GM19324 (cell line): Measurements from ENCODE around the gene ADTRP.

Experiments
- ATAC-seq: cut with Tn5 transposase; IDR thresholded peaks from one replicate; pipeline ENCODE4 v1.9.1; 2021; ENCODE audit warnings: mild to moderate bottlenecking, moderate library complexity; ENCODE audit not compliant: unreplicated experiment, low FRiP score

ADTRP gene

DNA sequence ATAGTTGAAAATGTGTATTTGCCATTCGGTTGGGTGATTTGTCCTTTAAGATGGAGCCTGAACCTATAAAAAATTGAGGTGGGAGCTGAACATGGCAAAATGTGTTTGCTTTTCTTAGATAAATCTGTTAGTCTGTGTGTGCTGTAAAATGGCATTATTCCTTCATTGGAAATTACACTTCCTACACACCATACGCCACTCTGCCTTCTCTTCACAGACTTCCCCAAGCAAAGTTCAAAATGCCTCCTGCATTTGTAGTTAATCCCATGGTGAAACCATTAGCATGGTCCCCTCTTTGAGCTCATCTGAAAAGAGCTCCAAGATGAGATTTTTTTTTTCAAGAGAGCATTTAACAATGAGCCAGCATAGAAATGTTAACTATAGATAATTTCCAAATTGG, 567 bp downstream of the ADTRP start:
- no peak for ATAC-seq

GRCh38 chr6:11775791-11776409, 2.7 kb downstream of the ADTRP start:
- ATAC-seq: no peak

- ATAC-seq: no peak
These were observed 4.2 kb downstream of the ADTRP start for GRCh38 chr6:11774426-11774825.

DNA sequence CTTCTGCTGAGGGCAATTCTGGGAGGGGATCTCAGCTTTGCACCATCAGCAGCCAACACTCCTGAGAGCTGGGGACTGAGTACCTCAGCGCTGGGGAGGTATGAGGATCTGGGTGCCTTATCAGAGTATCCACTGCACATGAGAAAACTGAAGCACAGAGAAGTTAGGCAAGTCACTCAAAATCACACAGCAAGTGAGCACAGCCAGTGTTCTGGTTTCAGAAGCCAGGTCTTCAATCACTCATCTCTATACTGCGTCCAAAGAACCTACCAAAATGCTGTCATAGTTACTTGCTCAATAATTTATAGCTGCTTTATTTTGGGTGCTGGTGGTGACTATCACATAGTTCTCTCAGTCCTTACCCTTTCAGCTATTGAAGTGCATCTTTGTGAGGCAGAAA, 5.0 kb downstream of the ADTRP start:
- ATAC-seq: no peak

GRCh38 chr6:11773013-11773412, 5.6 kb downstream of the ADTRP start:
- no peak for ATAC-seq

DNA sequence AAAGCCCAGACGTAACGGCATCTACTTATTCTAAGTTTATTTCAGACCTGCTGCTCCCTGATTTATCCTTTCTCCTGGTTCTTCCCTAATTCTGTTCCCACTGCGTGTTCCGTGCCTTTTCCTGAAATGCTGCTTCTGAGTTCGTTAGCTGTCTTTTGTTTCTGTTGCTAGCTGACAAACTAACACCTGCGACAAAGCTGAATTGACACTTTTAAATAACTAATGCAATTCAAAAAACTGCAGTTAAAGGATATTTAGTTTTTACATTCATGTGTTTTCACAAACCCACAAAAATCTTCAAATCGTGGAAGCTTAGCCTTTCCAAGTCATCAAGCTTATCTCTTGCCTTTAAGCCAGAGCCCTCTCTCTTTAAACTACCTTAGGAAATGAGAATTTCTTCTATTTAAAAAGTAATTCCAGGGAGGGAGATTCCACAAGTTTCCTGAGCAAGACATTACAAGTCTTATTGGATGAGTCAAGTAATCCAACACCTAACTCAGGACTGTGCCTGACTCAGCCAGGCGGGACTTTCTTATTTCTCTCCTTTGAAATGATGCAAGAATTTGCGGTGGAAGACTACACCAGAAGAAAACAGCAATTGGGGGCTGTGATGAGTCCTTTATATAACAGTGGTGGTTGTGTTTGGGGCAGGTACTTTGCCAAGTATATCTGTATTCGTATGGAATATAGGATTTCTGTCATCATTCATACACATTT, 6.3 kb downstream of the ADTRP start:
- no peak for ATAC-seq

DNA sequence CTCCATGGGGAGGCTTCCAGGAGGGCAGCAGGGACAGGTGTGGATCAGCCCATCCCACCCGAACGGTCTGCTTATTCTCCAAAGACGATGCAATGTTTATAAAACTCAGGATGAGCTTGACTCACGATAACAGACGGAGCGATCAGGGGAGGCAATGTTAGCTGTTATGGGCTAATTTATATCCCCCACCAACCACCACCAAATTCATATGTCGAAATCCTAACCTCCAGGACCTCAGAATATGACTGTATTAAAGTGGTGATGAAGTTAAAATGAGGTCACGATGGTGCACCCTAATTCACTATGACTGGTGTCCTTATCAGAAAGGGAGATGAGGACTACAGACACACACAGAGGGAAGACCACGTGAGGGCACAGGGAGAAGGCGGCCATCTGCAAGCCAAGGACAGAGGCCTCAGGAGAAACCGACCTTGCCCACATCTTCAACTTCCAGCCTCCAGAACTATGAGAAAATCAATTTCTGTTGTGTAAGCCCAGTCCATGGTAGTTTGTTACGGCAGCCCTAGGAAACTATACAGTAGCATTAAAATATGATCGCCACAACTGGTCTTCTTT, 7.0 kb downstream of the ADTRP start:
- ATAC-seq: no peak

DNA sequence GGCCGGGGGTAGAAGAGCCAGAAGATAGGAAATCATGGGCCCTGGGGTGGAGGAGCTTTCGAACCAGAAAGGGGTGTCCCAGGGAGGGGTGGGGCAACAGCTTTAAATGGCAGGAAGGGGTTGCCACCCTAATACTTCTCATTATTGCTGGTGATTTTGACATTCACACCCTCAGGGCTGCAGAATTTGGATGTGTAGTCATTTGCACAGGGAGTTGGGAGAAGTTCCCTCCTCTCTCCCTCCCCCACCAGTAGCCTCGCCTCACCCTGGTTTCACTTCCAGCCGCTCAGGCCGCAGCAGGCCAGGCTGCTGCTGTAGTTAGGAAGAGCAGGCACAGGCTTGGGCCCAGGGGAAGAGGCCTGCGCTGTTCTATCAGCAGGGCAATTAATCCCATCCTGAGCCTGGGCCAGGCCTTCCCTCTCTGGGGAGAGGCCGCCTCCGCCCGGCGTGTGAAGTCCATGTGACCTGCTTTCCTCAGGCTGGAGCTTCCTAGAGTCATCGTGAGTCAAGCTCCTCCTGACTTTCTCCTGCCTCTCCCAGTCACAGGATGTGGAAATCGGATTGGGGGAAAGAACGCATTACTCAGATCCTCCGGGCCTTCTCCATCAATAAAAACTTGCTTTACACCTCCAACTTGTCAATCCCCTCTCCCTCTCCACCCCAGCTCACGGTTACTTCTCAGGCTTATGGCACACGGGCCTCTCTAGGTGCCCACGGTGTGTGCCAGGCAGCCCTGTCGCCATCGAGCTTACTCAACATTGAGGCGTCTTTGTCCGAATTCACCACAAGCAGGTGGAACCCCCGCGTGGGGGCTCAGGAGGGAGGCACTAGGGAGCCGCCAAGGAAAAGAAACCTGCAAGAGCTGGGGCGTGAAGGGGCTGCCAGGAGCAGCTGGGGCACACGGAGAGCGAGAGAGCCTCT, 7.8 kb downstream of the ADTRP start:
- ATAC-seq: peak; percentile 49

GRCh38 chr6:11769811-11770545, 8.6 kb downstream of the ADTRP start:
- no peak for ATAC-seq

DNA sequence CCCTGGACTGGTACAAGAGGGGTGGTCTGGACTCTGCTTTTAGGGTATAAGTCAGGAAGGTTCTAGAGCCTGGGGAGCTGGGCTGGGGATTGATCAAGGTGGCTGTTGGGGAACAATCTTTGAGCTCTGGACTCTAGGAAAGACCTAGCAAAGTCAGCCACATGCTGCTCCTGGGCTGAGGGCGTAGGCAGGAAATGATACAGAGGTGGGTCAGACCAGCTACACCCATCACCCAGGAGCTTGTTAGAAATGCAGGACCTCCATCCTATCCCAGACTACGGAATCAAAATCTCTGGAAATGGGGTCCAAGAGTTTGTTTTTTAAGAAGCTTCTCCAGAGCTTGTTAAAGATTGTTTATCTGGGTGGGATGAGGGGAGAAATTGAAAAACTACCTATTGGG, 9.4 kb downstream of the ADTRP start:
- ATAC-seq: no peak

- ATAC-seq: no peak
These were observed 10.4 kb downstream of the ADTRP start for GRCh38 chr6:11767978-11768756.

DNA sequence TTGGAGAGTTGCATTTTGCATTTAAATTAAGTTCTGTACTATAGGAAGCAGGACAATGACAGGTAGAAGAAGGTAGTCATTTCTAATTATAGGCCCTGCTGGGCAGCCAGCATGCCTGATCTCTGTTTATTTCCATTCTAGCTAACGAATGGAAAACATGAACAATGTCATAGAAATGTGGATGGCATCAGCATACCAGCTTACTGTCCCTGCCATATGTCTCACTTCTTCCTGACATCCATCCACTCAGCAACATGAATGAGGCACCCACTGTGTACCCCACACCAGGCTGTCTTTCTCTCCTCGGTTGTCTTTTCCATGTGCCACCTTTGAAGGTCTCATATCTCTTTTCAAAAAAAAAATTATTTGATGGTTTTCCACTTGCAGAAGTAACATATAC, 11.1 kb downstream of the ADTRP start:
- no peak for ATAC-seq

GRCh38 chr6:11766589-11767450, 11.8 kb downstream of the ADTRP start:
- ATAC-seq: no peak

GRCh38 chr6:11766043-11766442, 12.6 kb downstream of the ADTRP start:
- ATAC-seq: no peak

DNA sequence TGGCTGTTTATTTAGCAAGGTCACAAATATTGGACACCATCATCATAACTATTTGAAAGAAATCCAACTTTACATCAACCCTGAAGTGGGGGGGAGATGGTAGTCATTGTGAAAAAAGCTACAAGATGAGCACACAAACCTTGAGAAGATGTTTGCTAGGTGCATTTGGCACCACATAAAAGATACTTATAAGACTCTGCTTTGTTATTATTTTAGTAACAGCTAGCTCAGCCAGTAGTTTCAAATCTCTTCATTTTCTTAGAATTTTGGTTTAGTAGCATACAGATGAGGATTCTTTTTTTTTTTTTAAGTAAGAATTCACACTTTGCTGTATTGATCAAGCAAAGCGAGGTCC, 14.4 kb downstream of the ADTRP start:
- no peak for ATAC-seq

GRCh38 chr6:11763460-11764249, 14.9 kb downstream of the ADTRP start:
- no peak for ATAC-seq

DNA sequence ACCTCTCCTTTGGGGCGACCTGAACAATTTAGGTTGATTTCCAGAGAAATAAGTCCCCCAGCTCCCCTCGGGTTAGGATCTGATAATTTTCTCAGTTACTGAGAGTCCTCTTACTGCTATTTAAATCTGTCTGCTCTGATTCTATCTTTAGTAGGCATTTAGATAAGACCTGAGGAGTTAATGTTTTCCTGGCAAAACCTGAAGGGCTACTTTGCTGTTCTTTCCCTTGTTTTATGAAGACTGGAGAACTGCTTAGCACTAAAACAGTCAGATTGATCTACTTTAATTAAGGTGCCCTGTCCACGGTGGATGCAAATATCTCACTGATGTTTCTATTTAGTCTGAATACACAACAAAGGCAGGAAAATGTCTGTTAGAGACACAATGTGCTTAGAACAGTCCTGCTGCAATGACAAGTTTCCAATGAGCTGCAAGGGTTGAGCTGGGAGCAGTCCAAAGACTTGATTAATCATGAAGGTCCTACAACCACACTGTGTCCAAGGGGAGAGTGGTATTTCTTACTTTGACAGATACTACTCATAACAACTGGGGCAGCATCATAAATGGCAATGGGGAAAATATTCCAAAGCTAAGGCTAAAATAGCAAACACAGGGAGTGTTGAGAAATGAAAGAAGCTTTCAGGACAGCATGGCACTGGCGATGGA, 15.7 kb downstream of the ADTRP start:
- ATAC-seq: no peak
